ENCODE measurements around the gene C11orf91. TPM values are rescaled to one million over a fixed set of nuclear protein-coding genes. Genes with fewer than 3 reads are reported as not detected.
"Not testable (repeated sequence)": the region's sequence is repeated elsewhere in the genome, so short reads cannot be mapped to it uniquely, and the experiment has no call there.

The C11orf91 gene
- total RNA-seq, 1 donor from 2014 or later = 0.65 TPM

- no peaks in the 10 kb centered on the region for H3K4me1 Mint-ChIP-seq
- no peak overlapping the region for H3K4me3 Mint-ChIP-seq
- H3K9me3 Mint-ChIP-seq = no peaks in the 10 kb centered on the region
- TF ChIP-seq CTCF (IDR thresholded peaks at IDR 0.05; ENCODE audit: unreplicated experiment) = no peak
- DNase-seq (ENCODE audit: low spot score in 2 of 2, unreplicated experiment in 2 of 2) = no peak
- peaks cover 22% of the 10 kb centered on the region for H3K36me3 Mint-ChIP-seq
- H3K27me3 Mint-ChIP-seq (ENCODE audit: low read depth) = no peaks in the 10 kb centered on the region
- no peak overlapping the region for H3K27ac Mint-ChIP-seq
These were observed 8.8 kb upstream of the C11orf91 start for GRCh38 chr11:33709466-33709865.

- no peak overlapping the region for H3K27ac Mint-ChIP-seq
- H3K9me3 Mint-ChIP-seq = no peaks in the 10 kb centered on the region
- H3K27me3 Mint-ChIP-seq (ENCODE audit: low read depth) = no peaks in the 10 kb centered on the region
- no peak overlapping the region for H3K4me3 Mint-ChIP-seq
- H3K36me3 Mint-ChIP-seq = peaks cover 19% of the 10 kb centered on the region
- DNase-seq (ENCODE audit: low spot score in 2 of 2, unreplicated experiment in 2 of 2) = no peak
- TF ChIP-seq CTCF (IDR thresholded peaks at IDR 0.05; ENCODE audit: unreplicated experiment) = no peak
- H3K4me1 Mint-ChIP-seq = no peaks in the 10 kb centered on the region
These were observed 8.4 kb upstream of the C11orf91 start for GRCh38 chr11:33708985-33709384.

GRCh38 chr11:33707831-33708230, 7.2 kb upstream of the C11orf91 start:
- peaks cover 19% of the 10 kb centered on the region for H3K36me3 Mint-ChIP-seq
- H3K27me3 Mint-ChIP-seq (ENCODE audit: low read depth); H3K4me3 Mint-ChIP-seq; H3K27ac Mint-ChIP-seq; DNase-seq (ENCODE audit: low spot score in 2 of 2, unreplicated experiment in 2 of 2); H3K4me1 Mint-ChIP-seq; H3K9me3 Mint-ChIP-seq: not testable (repeated sequence)

- Mint-ChIP-seq H3K36me3 (peaks cover 16% of the 10 kb centered on the region), H3K27me3 (ENCODE audit: low read depth) (no peaks in the 10 kb centered on the region), H3K27ac (no peak overlapping the region), H3K9me3 (no peaks in the 10 kb centered on the region), H3K4me1 (peaks cover 5% of the 10 kb centered on the region), H3K4me3 (no peak overlapping the region)
- TF ChIP-seq CTCF (IDR thresholded peaks at IDR 0.05; ENCODE audit: unreplicated experiment) = no peak
- no peak for DNase-seq (ENCODE audit: low spot score in 2 of 2, unreplicated experiment in 2 of 2)
These were observed 6.3 kb upstream of the C11orf91 start for GRCh38 chr11:33706966-33707365.

GRCh38 chr11:33706546-33706945, 5.9 kb upstream of the C11orf91 start:
- H3K4me1 Mint-ChIP-seq = peaks cover 9% of the 10 kb centered on the region
- H3K36me3 Mint-ChIP-seq = peaks cover 14% of the 10 kb centered on the region
- H3K27me3 Mint-ChIP-seq (ENCODE audit: low read depth) = no peaks in the 10 kb centered on the region
- TF ChIP-seq CTCF (IDR thresholded peaks at IDR 0.05; ENCODE audit: unreplicated experiment) = no peak
- no peak for DNase-seq (ENCODE audit: low spot score in 2 of 2, unreplicated experiment in 2 of 2)
- no peak overlapping the region for H3K4me3 Mint-ChIP-seq
- H3K27ac Mint-ChIP-seq = no peak overlapping the region
- no peaks in the 10 kb centered on the region for H3K9me3 Mint-ChIP-seq

GRCh38 chr11:33704240-33705002, 3.8 kb upstream of the C11orf91 start:
- TF ChIP-seq CTCF (IDR thresholded peaks at IDR 0.05; ENCODE audit: unreplicated experiment) = no peak
- no peak overlapping the region for H3K27ac Mint-ChIP-seq
- no peak overlapping the region for H3K4me3 Mint-ChIP-seq
- H3K27me3 Mint-ChIP-seq (ENCODE audit: low read depth) = peaks cover 4% of the 10 kb centered on the region
- no peaks in the 10 kb centered on the region for H3K9me3 Mint-ChIP-seq
- DNase-seq (ENCODE audit: low spot score in 2 of 2, unreplicated experiment in 2 of 2) = no peak
- peaks cover 20% of the 10 kb centered on the region for H3K4me1 Mint-ChIP-seq
- peaks cover 8% of the 10 kb centered on the region for H3K36me3 Mint-ChIP-seq

Data from mesothelial cell of epicardium (in vitro differentiated cells).